Measurements from ENCODE around the gene SLC23A2.

- TF ChIP-seq POLR2AphosphoS5 (IDR thresholded peaks at IDR 0.05) = no peak
- TF ChIP-seq POLR2A (IDR thresholded peaks at IDR 0.05) = no peak
Observed at GRCh38 chr20:4997222-4997621, 4.1 kb downstream of the SLC23A2 start.
